HG03575 (cell line): ENCODE data around the gene CACNA1C.

ENCODE experiments used
- ATAC-seq: cut with Tn5 transposase; IDR thresholded peaks from one replicate; pipeline ENCODE4 v1.9.1; 2021; ENCODE audit not compliant: unreplicated experiment, insufficient number of reproducible peaks, low FRiP score; ENCODE audit errors: extremely low read depth

CACNA1C gene

GRCh38 chr12:2547273-2548044, 494.7 kb downstream of the CACNA1C start:
- ATAC-seq = no peak

GRCh38 chr12:2548081-2548480, 495.3 kb downstream of the CACNA1C start:
- ATAC-seq = no peak

DNA sequence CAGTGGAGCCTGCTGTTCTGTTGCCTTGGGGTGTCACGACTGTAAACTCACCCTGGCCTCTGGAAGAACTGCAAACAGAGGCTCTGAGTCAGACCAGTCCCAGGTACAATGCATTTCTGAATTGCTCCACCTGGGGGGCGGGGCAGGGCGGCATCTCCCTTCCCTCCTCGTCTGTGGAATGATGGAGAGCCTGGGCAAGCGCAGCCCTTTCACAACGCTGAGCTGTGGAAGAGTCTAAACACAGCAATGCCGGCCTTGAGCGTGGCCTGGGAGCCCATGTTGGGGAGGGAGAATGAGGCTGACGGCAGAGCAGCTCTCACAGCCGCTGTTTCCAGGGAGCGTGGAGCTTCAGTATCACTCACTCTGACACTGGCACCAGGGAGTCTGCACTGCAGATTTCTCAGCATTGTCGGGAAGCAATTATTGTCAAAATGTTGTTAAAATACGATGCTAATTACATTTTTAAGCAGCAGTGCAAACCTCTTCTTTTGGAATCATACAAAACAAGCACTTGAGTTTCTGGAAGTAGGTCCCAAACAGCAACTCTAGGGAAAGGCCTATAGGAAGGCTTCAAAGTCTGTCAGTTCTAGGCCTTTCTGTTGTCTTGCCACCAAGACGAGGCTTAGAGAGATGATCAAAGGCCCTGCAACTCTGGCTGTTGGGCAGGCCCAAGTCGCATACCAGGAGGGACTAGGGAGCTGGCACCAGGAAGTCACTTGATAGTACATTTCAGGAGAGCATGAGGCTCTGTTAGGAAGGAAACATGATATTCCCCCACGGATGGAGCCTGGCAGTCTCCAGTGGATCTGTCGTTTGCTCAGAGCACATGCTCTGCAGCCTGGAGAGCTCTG, 498.0 kb downstream of the CACNA1C start:
- no peak for ATAC-seq

DNA sequence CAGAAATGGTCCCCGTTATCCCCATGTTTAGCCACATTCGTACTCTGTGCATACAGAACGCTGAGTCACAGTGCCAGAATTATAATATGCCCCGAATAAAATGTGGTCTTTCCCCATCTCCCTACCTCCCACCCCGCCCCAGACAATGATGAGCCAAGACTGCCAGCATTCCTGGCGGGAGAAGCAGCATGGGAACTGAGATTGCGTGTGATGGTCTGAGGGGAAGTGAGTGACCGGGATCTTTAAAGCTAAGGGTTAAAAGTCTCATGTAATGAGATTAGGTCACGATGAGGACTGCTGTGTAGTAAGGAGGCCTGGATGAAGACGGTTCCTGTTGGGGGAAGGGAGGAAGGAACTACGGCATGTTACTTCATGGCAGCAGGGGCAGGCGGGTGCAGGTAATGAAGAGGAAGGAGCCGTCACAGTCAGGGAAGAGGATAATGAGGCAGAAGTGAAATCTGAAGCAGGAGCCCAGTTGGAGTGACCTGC, 498.7 kb downstream of the CACNA1C start:
- ATAC-seq = no peak

DNA sequence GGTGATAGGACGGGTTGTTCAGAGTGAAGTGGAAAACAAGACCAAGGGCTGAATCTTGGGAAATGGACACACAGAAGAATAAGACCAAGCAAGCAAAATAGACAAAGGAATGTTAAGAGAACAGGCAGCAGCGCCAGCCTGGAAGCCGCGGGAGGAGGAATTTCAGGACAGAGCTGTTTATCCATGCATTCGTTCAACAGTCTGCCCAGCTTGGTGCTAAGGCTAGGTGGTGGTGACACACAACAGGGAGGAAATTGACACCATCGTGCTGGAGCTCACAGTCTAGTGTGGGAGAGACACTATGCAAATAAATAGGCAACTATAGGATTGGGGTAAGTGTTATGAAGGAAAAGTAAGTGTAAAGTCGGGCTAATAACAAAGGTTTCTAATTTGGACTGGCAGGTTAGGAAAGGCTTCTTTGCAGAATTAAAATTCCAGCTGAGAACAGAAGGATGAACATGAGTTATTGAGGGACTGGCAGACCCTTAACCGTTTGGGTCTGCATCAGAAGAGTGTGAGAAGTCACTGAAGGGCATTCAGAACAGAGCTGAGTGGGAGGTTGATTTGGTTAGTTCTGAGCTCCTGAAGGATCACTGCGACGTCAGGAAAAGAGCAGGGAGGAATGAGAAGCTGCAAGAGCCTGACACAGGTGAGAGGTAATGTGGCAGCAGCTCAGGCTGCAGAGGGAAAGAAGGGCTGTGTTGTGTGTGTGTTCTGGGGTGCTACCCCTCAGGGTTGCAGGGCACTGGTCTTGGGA, 499.4 kb downstream of the CACNA1C start:
- no peak for ATAC-seq

DNA sequence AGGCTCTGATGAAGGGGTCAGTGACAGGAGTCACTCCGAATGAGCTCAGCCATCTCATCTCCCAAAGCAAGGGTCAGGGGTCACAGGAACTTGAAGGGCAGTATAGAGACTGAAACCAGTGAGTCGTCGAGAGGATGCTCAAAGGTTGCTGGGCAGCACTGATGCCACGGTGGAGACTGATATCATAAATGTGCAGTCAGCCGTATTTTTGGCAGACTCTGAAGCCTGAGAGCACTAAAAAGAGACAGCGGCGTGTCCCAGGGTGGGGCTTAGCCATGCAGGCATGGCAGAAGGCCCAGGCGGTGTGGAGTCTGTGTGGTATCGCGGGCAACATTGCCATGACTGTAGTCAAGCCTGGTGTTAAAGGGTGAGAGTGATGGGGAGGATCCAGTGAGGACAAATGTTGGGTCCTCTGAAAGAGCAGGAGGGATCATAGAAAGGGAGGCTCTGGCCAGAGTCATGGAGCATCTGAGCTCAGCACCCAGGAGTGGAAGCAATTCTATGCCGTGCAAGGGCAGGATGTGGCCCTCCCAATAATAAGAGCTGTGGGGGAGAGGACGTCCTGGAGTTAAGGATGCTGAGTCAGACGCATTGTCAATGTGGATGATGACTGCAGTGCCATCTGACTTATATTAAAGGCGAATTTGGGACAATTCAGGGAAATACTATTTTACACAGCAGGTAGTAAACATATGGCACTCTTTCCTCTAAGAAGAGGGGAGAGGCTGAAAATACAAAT, 500.8 kb downstream of the CACNA1C start:
- ATAC-seq = no peak

DNA sequence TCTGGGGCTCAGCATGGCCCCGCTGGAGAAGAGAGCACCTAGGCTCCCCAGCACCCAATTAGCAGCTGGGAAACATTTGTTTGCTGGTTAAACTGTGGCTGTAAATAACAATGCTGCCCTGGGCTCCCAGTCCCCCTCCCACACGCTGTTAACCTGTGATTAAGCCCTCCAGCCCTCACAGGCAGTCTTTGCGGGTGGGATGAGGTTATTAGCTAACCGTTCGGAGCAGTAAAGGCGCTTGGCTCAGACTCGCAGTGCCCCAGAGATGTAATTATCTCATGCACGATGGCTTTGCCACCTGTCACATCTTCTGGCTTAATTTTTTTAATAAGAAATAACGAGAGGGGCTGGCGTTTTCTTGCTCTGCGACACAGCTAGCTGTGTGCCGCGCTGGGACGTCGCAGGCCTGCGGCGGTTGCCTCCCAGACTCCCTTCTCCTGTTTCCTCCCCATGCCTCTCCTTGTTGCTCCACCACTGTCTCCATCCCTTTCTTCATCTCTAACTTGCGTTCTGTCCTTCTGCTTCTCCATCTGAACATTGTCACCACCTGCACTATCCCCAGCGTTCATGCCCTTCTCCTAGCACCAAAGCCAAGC, 502.8 kb downstream of the CACNA1C start:
- no peak for ATAC-seq

DNA sequence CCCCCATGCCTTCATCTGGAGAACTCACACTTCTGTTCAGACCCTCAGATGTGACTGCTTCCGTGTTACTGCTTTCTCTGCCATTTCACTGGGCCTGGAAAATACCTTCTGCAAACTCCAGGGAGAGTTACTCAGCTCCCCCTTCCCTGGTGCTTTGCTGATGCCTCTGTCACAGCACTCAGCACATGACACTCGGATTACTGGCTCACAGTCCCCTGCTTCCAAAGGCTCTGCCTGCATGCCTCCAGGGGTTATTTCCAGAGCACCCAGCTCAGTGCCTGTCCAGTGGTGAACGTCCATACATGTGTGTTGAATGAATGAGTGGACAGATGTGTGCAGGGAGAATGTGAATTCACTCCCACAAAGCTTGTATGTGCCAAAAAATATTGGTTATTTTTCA, 504.8 kb downstream of the CACNA1C start:
- no peak for ATAC-seq

GRCh38 chr12:2559931-2560330, 507.1 kb downstream of the CACNA1C start:
- ATAC-seq = no peak

- ATAC-seq = no peak
Measured at GRCh38 chr12:2560356-2560755, 507.6 kb downstream of the CACNA1C start.

DNA sequence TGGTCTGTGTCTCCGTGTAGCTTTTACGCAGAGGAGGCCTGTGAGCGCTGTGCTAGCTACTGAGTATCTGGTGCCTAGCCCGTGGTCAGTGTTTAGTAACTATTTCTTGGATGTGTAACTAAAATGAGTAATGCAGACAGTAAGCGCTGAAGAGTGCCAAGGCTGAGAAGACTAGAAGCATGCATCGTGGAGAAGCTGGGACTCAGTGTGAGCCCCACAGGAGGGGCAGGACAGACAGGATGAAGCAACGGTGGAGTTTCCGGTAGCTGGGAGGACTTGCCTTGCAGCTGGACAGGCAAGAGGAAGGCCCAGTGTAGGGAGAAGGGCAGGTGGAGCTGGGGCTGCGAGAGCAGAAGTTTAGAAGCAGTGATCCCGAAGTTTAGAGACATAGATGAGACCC, 508.6 kb downstream of the CACNA1C start:
- ATAC-seq = no peak

- no peak for ATAC-seq
Measured at GRCh38 chr12:2562400-2562799, 509.6 kb downstream of the CACNA1C start.

GRCh38 chr12:2563709-2564108, 510.9 kb downstream of the CACNA1C start:
- no peak for ATAC-seq

DNA sequence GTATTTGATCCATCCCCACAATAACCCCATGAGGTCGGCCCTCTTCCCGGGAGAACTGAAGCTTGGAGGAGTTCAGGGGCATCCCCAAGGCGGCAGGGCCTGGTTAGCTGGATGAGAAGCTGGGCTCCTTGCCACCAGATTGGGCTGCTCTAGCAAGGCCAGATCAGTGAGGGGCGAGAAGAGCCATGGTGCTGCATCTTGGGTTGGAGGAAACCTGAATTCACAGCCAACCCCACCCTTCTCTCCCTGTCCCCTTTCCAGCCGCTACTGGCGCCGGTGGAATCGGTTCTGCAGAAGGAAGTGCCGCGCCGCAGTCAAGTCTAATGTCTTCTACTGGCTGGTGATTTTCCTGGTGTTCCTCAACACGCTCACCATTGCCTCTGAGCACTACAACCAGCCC, 513.4 kb downstream of the CACNA1C start:
- no peak for ATAC-seq

DNA sequence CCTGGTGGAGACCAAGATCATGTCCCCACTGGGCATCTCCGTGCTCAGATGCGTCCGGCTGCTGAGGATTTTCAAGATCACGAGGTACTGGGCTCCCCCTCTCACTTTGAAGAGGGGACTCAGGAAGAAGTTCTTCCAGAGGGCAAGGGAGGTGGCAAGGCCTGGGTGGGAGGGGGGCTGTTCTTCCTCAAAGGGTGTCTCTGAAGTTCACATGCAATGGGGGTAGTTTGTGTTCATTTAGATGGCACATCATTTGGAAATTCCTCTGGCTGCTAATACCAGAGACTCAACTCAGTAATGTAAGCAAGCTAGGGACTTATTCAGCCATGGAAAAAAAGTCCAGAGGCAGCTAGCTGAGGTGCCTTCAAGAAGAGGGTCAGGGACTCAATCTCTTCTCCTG, 514.9 kb downstream of the CACNA1C start:
- ATAC-seq = no peak

DNA sequence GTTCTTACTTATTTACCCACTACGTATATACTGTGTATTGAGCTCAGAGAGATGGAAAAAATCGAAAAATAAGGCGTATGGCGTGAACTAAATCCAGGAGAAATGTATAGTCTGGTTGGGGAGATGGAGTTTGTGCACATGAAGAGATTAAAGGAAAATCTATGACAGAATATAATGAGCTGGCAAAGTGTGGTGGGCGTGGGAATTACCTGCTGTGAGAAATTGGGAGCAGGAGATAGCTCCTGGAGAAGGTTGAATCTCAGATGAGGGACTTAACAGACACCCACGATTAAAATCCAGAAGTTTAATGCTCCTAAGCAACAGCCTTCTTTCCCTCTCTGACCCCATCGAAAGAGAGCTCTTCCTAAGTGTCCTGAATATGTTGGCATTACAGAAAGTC, 517.8 kb downstream of the CACNA1C start:
- no peak for ATAC-seq

- ATAC-seq = no peak
Measured at GRCh38 chr12:2574355-2574935, 521.7 kb downstream of the CACNA1C start.

GRCh38 chr12:2575245-2575644, 522.5 kb downstream of the CACNA1C start:
- no peak for ATAC-seq
